GM06990 (cell line): ENCODE data around the gene TUFM.
"Not testable (repeated sequence)": the region's sequence is repeated elsewhere in the genome, so short reads cannot be mapped to it uniquely, and the experiment has no call there.

Source experiments
- DNase-seq: peaks from one replicate; pipeline ENCODE4 v3.0.0-alpha.2; 2011; ENCODE audit not compliant: insufficient read length; ENCODE audit errors: extremely low read depth
- H3K27me3 ChIP-seq: replicated peaks from 2 replicates; pipeline ENCODE4 v1.6.0; 2011; ENCODE audit warnings: low read length; ENCODE audit not compliant: control insufficient read depth, insufficient read depth
- H3K36me3 ChIP-seq: 2 replicates; pipeline ENCODE4 v1.5.1; 2011; ENCODE audit warnings: low read length; ENCODE audit not compliant: control insufficient read depth, insufficient read depth
- H3K4me3 ChIP-seq: replicated peaks from 2 replicates; pipeline ENCODE4 v1.5.1; 2011; ENCODE audit warnings: low read depth, mild to moderate bottlenecking, control low read depth, low read length
- CTCF ChIP-seq: IDR thresholded peaks from 2 replicates; pipeline ENCODE4 v1.5.1; 2011; ENCODE audit warnings: low read length, control low read depth, mild to moderate bottlenecking, inconsistent platforms; ENCODE audit not compliant: insufficient read depth, poor library complexity, severe bottlenecking

The TUFM gene

GRCh38 chr16:28886945-28887344 is 40.8 kb upstream of the TUFM start:
- H3K36me3 ChIP-seq = no peaks in the 10 kb centered on the region
- H3K27me3 ChIP-seq = no peaks in the 10 kb centered on the region
- no peak for TF ChIP-seq CTCF
- no peak overlapping the region for H3K4me3 ChIP-seq
- no peak for DNase-seq

GRCh38 chr16:28884045-28884444 is 37.9 kb upstream of the TUFM start:
- TF ChIP-seq CTCF = no peak
- no peak for DNase-seq
- no peak overlapping the region for H3K4me3 ChIP-seq

GRCh38 chr16:28883221-28883996 is 37.3 kb upstream of the TUFM start:
- Histone ChIP-seq H3K4me3 (no peak overlapping the region), H3K27me3 (no peaks in the 10 kb centered on the region), H3K36me3 (no peaks in the 10 kb centered on the region)
- no peak for TF ChIP-seq CTCF
- DNase-seq = no peak

More at GRCh38 chr16:28884045-28884444, 37.9 kb upstream of the TUFM start:
- Histone ChIP-seq H3K27me3 (no peaks in the 10 kb centered on the region), H3K36me3 (no peaks in the 10 kb centered on the region)

- Histone ChIP-seq H3K27me3 (no peaks in the 10 kb centered on the region), H3K36me3 (no peaks in the 10 kb centered on the region), H3K4me3 (no peak overlapping the region)
- no peak for TF ChIP-seq CTCF
- DNase-seq = no peak
Measured at GRCh38 chr16:28882551-28883160, 36.5 kb upstream of the TUFM start.

- not testable (repeated sequence) for H3K36me3 ChIP-seq, H3K27me3 ChIP-seq, H3K4me3 ChIP-seq, DNase-seq
Measured at GRCh38 chr16:28881565-28881964, 35.4 kb upstream of the TUFM start.

- DNase-seq = no peak
- Histone ChIP-seq H3K27me3 (no peaks in the 10 kb centered on the region), H3K4me3 (no peak overlapping the region), H3K36me3 (no peaks in the 10 kb centered on the region; the same call in 1 of the 2 replicates)
- TF ChIP-seq CTCF = no peak
Measured at GRCh38 chr16:28880955-28881354, 34.8 kb upstream of the TUFM start.
